Raji (cell line): ENCODE data around the gene PRTFDC1.

Experiments
- POLR2A ChIP-seq: IDR thresholded peaks from 2 replicates; pipeline ENCODE4 v1.6.1; 2011; ENCODE audit warnings: low read depth, low read length, control low read depth; ENCODE audit not compliant: insufficient read depth

PRTFDC1 gene

DNA sequence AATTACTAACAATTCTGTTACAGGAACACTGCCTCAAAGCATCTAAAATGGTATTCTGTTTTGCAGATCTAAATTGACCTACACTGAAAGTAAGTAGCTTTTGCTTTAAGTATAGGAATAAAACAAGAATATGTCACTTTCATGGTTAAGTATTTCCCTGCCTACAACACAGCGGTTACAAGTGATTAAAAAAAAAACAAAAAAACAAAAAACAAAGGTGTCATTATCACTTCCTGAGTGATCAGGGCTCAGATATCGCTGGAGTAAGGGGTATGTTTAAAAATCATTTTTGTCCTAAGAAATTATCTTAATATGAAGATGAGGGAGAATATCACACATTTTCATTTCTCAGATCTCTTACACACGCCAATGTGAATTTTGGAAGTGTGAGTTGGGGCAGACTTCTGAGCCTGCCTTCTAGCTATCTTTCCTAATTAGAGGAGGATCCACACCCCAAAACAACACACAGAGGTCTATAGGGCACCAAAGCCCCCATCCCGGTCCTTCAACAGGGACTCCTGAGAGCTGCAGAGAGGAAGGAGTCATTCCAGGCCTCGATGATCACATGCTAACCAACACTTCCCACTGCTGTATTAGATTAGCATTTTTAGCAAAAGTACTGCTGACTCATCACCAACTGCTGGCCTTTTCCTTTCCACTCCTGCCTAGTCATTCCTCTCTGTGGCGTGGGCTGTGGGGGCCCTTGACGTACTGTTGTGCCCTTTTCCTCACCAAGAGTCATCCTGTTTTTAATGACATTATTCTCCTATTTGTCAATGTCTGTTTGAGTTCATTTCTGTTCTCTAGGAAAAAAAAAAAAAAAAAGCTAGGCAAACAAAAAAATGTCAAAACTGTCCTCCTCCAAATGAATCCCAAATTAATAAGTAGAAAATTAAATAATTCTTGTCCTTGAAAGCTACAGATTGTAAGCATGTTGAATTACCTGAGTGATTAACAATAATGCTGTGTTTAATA lies 31.2 kb downstream of the PRTFDC1 start:
- TF ChIP-seq POLR2A, result no peak

DNA sequence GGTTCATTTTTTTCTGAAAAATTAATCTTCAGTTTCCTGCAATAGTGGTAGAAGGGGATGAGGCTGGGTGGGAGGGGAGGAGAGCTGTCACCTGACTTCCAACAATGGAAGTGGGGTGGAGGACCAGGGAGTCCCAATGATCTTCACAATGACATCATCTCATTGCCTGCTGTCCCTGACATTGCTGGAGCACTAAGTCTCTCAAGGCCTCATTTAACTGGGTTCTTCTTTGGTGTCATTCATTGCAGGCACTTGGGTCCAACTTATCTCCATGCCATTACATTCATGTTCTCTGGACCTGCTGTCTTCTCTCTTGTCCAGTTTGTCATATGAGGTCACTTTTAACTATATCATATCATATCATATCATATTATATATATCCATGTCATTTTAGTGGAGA lies 34.4 kb downstream of the PRTFDC1 start:
- no peak for TF ChIP-seq POLR2A

DNA sequence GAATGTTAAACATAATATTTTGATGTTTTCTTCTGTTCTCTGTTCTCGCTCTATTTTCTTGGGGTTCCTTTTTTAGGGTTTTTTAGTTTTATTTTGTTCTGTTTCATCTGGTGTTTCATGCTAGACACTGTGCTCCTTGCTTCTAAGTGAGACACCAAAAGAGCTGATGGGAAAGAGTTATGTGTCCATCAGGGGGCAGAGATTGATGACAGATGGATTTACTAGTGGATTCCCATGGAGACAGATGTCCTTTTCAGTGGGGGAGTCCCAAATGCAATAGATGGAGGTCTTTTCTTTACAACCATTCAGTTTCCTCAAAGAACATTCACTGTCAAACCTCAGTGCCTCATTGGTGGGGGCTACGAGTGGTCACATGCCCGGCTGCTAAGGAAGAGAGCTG lies 34.9 kb downstream of the PRTFDC1 start:
- TF ChIP-seq POLR2A, result no peak

DNA sequence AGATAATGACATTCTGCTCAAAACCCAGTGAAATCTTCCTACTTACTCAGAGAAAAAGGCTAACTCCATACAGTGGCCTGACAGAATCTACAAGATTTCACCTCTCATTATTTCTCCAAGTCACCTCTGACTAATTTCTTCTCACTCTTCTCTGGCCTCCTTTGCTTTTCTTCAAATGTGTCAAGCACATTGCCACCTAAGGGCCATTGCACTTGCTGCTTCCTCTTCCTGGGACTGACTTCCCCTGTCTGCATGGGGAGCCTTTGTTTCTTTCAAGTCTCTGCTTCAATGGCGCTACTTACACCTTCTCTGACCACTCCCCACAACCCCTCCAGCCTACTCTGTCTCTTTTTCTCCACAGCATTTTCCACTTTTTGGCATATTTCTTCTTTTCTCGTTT lies 36.0 kb downstream of the PRTFDC1 start:
- no peak for TF ChIP-seq POLR2A

DNA sequence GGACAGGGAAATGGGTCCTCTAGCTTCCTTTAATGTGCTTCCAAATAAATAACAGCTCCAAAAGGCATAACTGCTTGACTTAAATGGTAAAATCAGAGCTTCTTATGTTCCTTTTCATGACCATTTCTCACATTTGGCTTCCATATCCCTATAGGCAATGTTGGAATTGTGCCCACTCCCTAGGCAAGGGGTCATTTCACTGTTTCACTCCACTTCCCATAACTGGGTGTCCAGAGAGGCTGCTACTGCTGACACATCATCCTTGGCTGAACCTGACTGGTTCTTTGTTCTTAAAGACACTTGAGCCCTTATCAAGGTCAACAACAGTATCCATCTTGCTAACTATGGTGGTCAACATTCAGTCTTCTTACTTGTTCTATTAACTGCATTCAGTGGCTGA lies 37.1 kb downstream of the PRTFDC1 start:
- no peak for TF ChIP-seq POLR2A

DNA sequence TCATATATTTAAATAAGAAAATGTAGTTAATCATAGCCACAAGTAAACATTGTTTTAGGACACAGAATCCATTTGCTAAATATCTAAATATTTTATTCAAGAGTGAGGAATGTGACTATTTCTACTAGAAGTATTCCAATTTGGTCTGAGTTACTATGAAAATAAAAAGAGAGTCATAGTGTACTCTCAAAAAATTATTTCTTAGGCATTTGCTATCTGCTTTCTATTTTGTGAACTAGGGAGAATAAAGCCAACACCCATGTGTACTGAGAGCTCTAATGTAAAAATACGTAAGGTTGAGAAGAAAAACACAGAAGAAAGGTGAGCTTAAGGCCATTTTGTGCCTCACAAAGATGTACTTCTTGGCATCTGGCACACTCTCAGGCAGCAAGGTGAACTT lies 38.3 kb downstream of the PRTFDC1 start:
- no peak for TF ChIP-seq POLR2A

DNA sequence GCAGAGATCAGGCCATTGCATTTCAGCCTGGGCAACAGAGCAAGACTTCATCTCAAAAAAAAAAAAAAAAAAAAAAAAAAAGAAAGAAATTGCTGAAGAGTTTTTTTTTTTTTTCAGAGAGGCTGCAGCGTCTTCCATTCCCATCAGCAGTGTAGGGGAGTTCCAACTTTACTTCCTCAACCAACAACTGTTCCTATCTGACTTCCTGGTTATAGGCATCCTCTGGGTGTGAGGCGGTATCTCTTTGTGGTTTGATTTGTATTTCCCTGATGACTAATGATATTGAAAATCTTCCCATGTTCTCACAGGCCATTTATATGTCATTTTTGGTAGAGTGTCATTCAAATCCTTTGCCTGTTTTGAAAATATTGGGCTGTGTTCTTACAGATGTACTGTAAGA lies 40.2 kb downstream of the PRTFDC1 start:
- no peak for TF ChIP-seq POLR2A

DNA sequence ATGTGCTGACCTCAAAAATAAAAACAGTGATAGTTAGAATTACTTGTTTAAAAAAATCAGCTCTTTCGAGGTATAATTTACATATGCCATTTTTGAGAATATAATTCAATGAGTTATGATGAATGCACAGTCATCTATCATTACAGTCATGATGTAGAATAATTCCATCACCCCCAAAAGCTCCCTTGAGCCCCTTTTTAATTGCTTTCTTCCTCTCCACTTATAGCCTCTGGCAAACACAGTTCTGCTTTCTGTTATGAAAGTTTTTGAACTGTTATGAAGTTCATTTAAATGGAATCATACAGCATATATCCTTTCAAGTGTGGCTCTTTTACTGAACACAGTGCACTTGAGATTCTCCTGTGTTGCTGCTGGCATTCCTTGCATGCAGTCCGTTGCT lies 41.4 kb downstream of the PRTFDC1 start:
- no peak for TF ChIP-seq POLR2A

DNA sequence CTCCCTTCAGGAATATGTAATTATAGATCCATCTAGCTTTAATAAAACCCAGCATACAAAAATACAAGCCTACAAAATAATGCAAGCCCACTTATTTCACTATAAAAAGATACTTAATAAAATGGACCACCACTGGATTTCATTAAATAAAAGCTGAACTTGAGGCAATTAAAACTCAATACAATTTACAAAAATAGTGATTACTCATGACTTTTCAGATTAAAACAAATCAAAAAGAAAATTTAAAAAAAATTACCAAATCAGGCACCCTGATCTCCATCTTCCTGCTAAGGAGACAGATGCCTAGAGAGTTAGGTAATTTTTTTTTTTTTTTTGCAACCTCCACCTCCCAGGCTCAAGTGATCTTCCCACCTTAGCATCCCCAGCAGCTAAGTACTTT lies 41.8 kb downstream of the PRTFDC1 start:
- TF ChIP-seq POLR2A, result no peak

DNA sequence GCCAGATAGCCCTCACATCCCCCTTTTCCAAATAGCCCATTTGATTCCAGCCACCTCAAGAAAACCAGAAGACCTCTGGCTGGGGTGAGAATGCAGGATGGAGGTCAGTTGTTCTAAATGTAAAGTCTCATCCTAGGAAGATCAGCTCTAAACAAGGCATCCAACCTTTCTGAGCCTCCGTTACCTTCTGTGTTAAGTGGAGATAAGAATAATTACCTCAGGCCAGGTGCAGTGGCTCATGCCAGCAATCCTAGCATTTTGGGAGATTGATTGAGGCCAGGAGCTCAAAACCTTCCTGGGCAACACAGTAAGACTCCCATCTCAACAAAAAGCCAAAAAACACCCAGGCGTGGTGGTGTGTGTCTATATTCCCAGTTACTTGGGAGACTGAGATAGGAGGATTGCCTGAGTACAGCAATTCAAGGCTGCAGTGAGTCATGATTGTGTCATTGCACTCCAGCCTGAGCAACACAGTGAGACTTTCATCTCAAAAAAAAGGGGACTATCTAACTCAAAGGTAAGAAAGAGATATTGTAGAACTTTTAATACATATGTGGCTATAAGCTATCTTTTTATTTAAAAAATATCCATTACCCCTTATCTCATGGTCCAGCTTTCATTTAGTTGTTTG lies 43.5 kb downstream of the PRTFDC1 start:
- no peak for TF ChIP-seq POLR2A

DNA sequence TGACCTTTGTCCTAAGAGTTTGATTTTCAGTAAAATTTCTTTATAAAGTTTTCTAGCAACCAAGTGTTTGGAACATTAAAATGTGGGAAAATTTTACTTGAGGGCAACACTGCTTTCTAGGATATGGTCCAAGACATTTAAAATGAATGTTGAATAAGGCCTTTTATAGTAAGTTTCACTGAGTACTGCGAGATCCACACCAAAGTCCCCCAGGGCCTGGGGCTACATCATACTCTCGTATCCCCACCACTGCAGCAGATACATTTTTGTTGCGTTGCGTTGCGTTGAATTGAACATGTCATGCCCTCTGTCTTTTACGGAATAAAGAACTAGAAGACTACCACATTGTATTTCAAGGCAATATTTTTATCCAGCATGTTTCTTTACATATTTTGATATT lies 44.5 kb downstream of the PRTFDC1 start:
- no peak for TF ChIP-seq POLR2A

DNA sequence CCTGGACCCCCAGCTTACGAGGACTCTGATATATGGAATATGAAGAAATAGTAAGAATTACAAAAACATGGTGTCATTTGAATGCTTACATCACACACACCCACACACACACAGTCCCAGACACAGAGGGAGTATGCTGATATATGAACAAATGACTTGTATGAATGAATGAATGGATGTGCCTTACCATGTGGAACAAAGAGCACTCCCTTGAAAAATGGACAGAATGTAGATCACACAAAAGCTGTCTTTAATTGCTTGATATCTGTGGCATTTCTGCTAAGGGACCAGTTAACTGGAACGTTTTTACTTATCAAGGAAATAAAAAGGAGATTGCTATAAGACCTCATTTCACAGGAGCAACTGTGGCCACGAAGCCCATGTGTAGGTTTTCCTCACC lies 46.0 kb downstream of the PRTFDC1 start:
- TF ChIP-seq POLR2A, result no peak

DNA sequence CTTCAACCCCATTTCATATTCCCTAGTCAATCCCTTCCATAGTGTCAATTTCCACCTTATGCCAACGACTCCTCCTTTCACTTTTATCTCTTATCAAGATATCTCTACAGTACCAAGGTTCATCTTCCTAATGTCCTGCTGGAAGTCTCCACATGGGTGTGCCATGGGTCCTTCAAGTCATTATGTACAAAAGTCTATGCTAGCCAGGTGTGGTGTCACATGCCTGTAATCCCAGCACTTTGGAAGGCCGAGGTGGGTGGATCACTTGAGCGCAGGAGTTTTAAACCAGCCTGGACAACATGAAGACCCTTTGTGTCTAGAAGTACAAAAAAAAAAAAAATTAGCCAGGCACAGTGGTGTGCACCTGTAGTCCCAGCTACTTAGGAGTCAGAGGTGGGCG lies 47.6 kb downstream of the PRTFDC1 start:
- no peak for TF ChIP-seq POLR2A

DNA sequence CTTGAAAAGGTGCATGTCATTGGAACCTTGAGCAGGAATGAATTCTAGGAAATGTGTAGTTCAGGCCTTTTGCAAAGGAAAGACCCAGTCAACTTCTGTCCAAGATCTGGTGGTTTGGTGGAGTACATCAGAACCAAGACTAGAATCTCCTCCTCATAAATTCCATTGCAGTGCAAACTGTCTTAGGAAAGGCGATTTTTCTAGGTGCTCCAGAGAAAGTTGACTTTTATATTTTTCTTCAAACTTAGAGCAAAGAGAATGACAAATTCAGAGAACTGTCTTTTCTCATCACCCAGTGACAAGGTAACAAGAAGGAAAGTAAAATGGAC lies 50.0 kb downstream of the PRTFDC1 start:
- TF ChIP-seq POLR2A, result no peak

DNA sequence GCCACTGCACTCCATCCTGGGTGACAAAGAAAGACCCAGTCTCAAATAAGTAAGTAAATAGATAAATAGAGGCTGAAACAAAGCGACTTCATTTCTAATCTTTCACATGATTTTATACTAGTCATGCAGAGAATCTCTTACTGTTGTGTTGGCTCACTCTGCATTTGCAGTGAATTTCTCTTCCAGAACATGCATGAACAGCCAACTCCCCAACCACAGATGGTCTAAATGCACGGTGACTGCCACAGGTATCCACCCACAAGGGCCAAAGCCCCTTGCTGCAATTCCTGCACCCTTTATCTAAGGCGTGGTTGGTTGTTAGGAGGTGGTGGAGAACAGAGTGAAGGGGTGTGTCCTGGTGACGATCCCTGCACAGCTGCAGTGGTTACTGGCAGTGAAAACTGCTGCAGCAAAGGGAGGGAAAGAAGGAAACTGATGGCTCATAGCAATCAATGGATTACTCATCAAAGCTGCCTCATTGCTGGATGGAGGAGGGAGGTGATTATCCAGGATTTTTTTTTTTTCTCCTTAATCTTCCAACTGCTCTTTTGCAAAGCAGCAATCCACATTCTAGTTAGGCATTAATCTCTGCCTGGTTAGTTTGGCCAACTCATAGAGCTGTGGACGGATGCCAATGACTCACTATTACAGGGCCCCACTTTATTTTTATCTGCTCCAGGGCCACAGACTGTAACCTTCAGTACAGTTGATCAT lies 50.6 kb downstream of the PRTFDC1 start:
- TF ChIP-seq POLR2A, result no peak
